ENCODE measurements around the gene TPSG1.
"Not testable (repeated sequence)": the region's sequence is repeated elsewhere in the genome, so short reads cannot be mapped to it uniquely, and the experiment has no call there.

GRCh38 chr16:1249031-1249755 is 24.1 kb upstream of the TPSG1 start:
- TF ChIP-seq CTCF, POLR2AphosphoS5, POLR2A, EP300 (IDR thresholded peaks at IDR 0.05): not testable (repeated sequence)

Data from stomach (tissue), 4 donors.